ENCODE results near the gene METTL16. TPM values are rescaled to one million over a fixed set of nuclear protein-coding genes. Genes with fewer than 3 reads are reported as not detected.
"Not testable (repeated sequence)": the region's sequence is repeated elsewhere in the genome, so short reads cannot be mapped to it uniquely, and the experiment has no call there.

Gene METTL16
- total RNA-seq, 2 donors from 2014 or later, result 16.4 to 17.9 TPM

DNA sequence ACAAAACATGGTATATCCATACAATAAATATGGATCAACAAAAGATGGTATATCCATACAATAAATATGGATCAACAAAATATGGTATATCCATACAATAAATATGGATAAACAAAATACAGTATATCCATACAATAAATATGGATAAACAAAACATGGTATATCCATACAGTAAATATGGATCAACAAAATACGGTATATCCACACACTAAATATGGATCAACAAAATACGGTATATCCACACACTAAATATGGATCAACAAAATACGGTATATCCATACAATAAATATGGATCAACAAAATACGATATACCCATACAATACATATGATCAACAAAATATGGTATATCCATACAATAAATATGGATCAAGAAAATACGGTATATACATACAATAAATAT is 8.1 kb downstream of the METTL16 start:
- Histone ChIP-seq H3K4me3 (no peak overlapping the region), H3K27me3 (no peaks in the 10 kb centered on the region), H3K27ac (no peak overlapping the region), H3K36me3 (peaks cover 22% of the 10 kb centered on the region), H3K4me1 (peaks cover 0 to 1% of the 10 kb centered on the region in 2 donors), H3K9me3 (no peaks in the 10 kb centered on the region)
- TF ChIP-seq CTCF (IDR thresholded peaks at IDR 0.05), result no peak
- DNase-seq (ENCODE audit: low spot score), result no peak

DNA sequence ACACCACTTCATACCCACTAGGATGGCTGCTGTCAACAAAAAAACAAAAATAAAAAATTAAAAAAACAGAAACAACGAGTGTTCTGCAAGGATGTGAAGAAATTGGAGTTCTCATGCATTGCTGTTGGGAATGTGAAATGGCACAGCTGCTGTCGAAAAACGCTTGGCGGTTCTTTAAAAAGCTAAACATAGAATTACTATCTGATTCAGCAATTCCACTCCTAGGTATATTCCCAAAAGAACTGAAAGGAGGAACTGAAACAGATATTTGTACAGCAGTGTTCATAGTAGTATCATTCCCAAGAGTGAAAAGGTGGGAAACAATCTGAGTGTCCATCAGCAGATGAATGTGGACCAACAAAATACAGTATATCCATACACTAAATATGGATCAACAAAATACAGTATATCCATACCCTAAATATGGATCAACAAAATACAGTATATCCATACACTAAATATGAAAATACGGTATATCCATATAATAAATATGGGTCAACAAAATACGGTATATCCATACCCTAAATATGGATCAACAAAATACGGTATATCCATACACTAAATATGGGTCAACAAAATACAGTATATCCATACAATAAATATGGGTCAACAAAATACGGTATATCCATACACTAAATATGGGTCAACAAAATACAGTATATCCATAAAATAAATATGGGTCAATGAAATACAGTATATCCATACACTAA is 8.7 kb downstream of the METTL16 start:
- no peaks in the 10 kb centered on the region for H3K4me1 ChIP-seq
- no peak overlapping the region for H3K4me3 ChIP-seq
- no peak for DNase-seq (ENCODE audit: low spot score)
- peaks cover 22% of the 10 kb centered on the region for H3K36me3 ChIP-seq
- H3K9me3 ChIP-seq, result no peaks in the 10 kb centered on the region
- no peak overlapping the region for H3K27ac ChIP-seq
- no peak for TF ChIP-seq CTCF (IDR thresholded peaks at IDR 0.05)
- H3K27me3 ChIP-seq, result no peaks in the 10 kb centered on the region

DNA sequence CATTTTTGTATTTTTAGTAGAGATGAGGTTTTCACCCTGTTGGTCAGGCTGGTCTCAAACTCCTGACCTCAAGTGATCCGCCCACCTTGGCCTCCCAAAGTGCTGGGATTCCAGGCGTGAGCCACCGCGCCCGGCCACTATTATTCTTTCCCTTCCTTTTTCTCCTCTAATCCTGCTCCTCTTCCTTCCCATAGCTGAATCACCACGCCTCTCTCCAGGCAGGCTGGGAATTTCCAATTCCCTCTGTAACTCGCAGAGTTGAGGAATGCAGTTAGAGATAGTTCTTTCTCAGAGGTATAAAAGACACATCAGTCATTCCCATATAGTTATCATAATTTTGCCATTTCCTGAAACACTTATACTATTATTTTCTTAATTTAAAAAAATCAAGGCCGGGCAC is 11.2 kb downstream of the METTL16 start:
- no peak for TF ChIP-seq CTCF (IDR thresholded peaks at IDR 0.05)
- Histone ChIP-seq H3K9me3 (no peaks in the 10 kb centered on the region), H3K27me3 (no peaks in the 10 kb centered on the region), H3K36me3 (peaks cover 22% of the 10 kb centered on the region), H3K4me1 (no peaks in the 10 kb centered on the region), H3K27ac (no peak overlapping the region), H3K4me3 (no peak overlapping the region)
- DNase-seq (ENCODE audit: low spot score), result no peak

DNA sequence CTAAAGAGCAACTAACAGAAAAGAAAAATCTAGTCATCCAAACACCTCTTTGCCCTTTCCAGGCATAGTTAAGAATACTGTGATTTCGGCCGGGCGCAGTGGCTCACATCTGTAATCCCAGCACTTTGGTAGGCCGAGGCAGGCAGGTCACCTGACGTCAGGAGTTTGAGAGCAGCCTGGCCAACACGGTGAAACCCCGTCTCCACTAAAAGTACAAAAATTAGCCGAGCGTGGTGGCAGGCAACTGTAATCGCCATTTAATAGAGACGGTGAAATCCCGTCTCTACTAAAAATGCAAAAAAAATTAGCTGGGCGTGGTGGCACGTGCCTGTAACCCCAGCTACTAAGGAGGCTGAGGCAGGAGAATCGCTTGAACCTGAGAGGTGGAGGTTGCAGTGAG is 22.4 kb downstream of the METTL16 start:
- H3K4me1 ChIP-seq, result peaks cover 0 to 30% of the 10 kb centered on the region in 2 donors
- H3K4me3 ChIP-seq; H3K27me3 ChIP-seq; H3K36me3 ChIP-seq; H3K27ac ChIP-seq; H3K9me3 ChIP-seq; DNase-seq (ENCODE audit: low spot score): not testable (repeated sequence)

DNA sequence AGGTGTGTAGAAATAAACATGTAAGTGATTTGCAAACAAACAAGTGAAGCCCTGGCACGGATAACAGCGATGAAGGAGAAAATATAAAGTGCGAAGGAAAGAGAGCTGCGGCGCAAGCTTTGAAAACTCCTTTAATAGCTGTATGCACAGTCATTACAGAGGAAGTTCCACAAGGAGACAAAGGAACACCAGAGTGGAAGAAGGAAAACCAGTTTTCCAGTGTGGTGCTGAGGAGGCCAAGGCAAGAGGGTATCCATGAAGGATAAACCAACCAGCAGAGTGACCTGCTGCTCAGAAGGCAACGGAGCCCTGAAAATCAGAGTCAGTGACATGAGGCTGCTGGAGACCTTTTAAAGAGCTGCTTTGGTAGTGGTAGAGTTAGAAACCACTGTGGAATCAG is 24.4 kb downstream of the METTL16 start:
- DNase-seq (ENCODE audit: low spot score), result no peak
- no peak overlapping the region for H3K4me3 ChIP-seq
- no peak overlapping the region for H3K27ac ChIP-seq
- no peaks in the 10 kb centered on the region for H3K9me3 ChIP-seq
- no peak for TF ChIP-seq CTCF (IDR thresholded peaks at IDR 0.05)
- H3K36me3 ChIP-seq, result no peaks in the 10 kb centered on the region
- H3K27me3 ChIP-seq, result no peaks in the 10 kb centered on the region
- peaks cover 0 to 35% of the 10 kb centered on the region in 2 donors for H3K4me1 ChIP-seq

- not testable (repeated sequence) for H3K27me3 ChIP-seq; H3K27ac ChIP-seq; H3K9me3 ChIP-seq; DNase-seq (ENCODE audit: low spot score); H3K36me3 ChIP-seq
- H3K4me1 ChIP-seq, result peaks cover 0 to 35% of the 10 kb centered on the region in 2 donors
- H3K4me3 ChIP-seq, result peak overlapping the region in 1 of 2 donors; percentile 19
Observed at GRCh38 chr17:2486709-2487108, 25.0 kb downstream of the METTL16 start.

- Histone ChIP-seq H3K9me3 (no peaks in the 10 kb centered on the region), H3K36me3 (no peaks in the 10 kb centered on the region), H3K27ac (no peak overlapping the region), H3K4me3 (peak overlapping the region in 1 of 2 donors; percentile 19), H3K27me3 (no peaks in the 10 kb centered on the region), H3K4me1 (peaks cover 0 to 27% of the 10 kb centered on the region in 2 donors)
- no peak for DNase-seq (ENCODE audit: low spot score)
- TF ChIP-seq CTCF (IDR thresholded peaks at IDR 0.05), result no peak
Observed at GRCh38 chr17:2485970-2486369, 25.7 kb downstream of the METTL16 start.

All from right atrium auricular region (tissue), 2 donors.